BE2C (cell line): ENCODE data around the gene ADCY1.

ENCODE experiments used
- DNase-seq: peaks from one replicate; pipeline ENCODE4 v3.0.0-alpha.2; 2020
- H3K27me3 ChIP-seq: fragments of 250-450 bp; sonication (Bioruptor Pico); 2 replicates; pipeline ENCODE4 v1.5.1; 2020; ENCODE audit warnings: mild to moderate bottlenecking
- H3K36me3 ChIP-seq: fragments of 250-450 bp; sonication (Bioruptor Pico); 2 replicates; pipeline ENCODE4 v1.5.1; 2020; ENCODE audit warnings: mild to moderate bottlenecking
- H3K4me1 ChIP-seq: fragments of 250-450 bp; sonication (Bioruptor Pico); 2 replicates; pipeline ENCODE4 v1.5.1; 2020
- H3K4me3 ChIP-seq: 2 replicates; pipeline ENCODE4 v1.5.1; 2011; ENCODE audit warnings: low read depth, low read length
- H3K9me3 ChIP-seq: fragments of 250-450 bp; sonication (Bioruptor Pico); 2 replicates; pipeline ENCODE4 v1.5.1; 2020
- CTCF ChIP-seq: IDR thresholded peaks from 2 replicates; pipeline ENCODE4 v1.5.1; 2012; ENCODE audit warnings: mild to moderate bottlenecking, low read depth, low read length

The ADCY1 gene

GRCh38 chr7:45684910-45685618 is 110.9 kb downstream of the ADCY1 start:
- DNase-seq = no peak
- Histone ChIP-seq H3K4me1 (no peaks in the 10 kb centered on the region), H3K36me3 (no peaks in the 10 kb centered on the region), H3K27me3 (no peaks in the 10 kb centered on the region), H3K4me3 (no peak overlapping the region), H3K9me3 (no peaks in the 10 kb centered on the region)
- no peak for TF ChIP-seq CTCF

GRCh38 chr7:45685619-45686240 is 111.6 kb downstream of the ADCY1 start:
- no peak for DNase-seq
- H3K36me3 ChIP-seq = no peaks in the 10 kb centered on the region
- H3K4me1 ChIP-seq = no peaks in the 10 kb centered on the region
- H3K9me3 ChIP-seq = no peaks in the 10 kb centered on the region
- no peak overlapping the region for H3K4me3 ChIP-seq
- no peaks in the 10 kb centered on the region for H3K27me3 ChIP-seq
- no peak for TF ChIP-seq CTCF

GRCh38 chr7:45686441-45687184 is 112.4 kb downstream of the ADCY1 start:
- Histone ChIP-seq H3K9me3 (no peaks in the 10 kb centered on the region), H3K4me1 (no peaks in the 10 kb centered on the region)
- no peak for DNase-seq

GRCh38 chr7:45687185-45687560 is 113.0 kb downstream of the ADCY1 start:
- Histone ChIP-seq H3K4me3 (no peak overlapping the region), H3K9me3 (no peaks in the 10 kb centered on the region), H3K36me3 (no peaks in the 10 kb centered on the region), H3K4me1 (no peaks in the 10 kb centered on the region), H3K27me3 (no peaks in the 10 kb centered on the region)
- DNase-seq = no peak
- no peak for TF ChIP-seq CTCF

More at GRCh38 chr7:45686441-45687184, 112.4 kb downstream of the ADCY1 start:
- H3K36me3 ChIP-seq = no peaks in the 10 kb centered on the region
- no peaks in the 10 kb centered on the region for H3K27me3 ChIP-seq
- H3K4me3 ChIP-seq = no peak overlapping the region
- TF ChIP-seq CTCF = no peak

GRCh38 chr7:45687721-45688120 is 113.6 kb downstream of the ADCY1 start:
- H3K9me3 ChIP-seq = no peaks in the 10 kb centered on the region
- TF ChIP-seq CTCF = no peak
- H3K4me3 ChIP-seq = no peak overlapping the region
- H3K4me1 ChIP-seq = no peaks in the 10 kb centered on the region
- no peaks in the 10 kb centered on the region for H3K36me3 ChIP-seq
- no peak for DNase-seq
- H3K27me3 ChIP-seq = no peaks in the 10 kb centered on the region

- H3K36me3 ChIP-seq = no peaks in the 10 kb centered on the region
- no peaks in the 10 kb centered on the region for H3K9me3 ChIP-seq
- no peak for TF ChIP-seq CTCF
- H3K4me3 ChIP-seq = no peak overlapping the region
- DNase-seq = no peak
- no peaks in the 10 kb centered on the region for H3K27me3 ChIP-seq
- no peaks in the 10 kb centered on the region for H3K4me1 ChIP-seq
These were observed 114.2 kb downstream of the ADCY1 start for GRCh38 chr7:45688382-45688781.
